Panc1 (cell line): ENCODE measurements around the gene ASIP. TPM values are rescaled to one million over a fixed set of nuclear protein-coding genes. Genes with fewer than 3 reads are reported as not detected.

Experiments
- ATAC-seq: fragments of 200-7000 bp; cut with Tn5 transposase; 2 replicates; pipeline ENCODE4 v1.9.1; 2020; ENCODE audit warnings: mild to moderate bottlenecking, moderate library complexity
- BruUV-seq: library from RNA; stranded (reverse); fragments of 400-500 nt; replicated peaks from 2 replicates; lab custom pipeline; 2021; lab: Mats Ljungman, UMichigan
- CTCF ChIA-PET: fragments of 300-600 bp; sonication (Branson Sonifier 250); formaldehyde crosslinking; loops from one replicate; lab custom pipeline; 2022; ENCODE audit warnings: antibody characterized with exemption; lab: Charles Lee
- POLR2A ChIA-PET: fragments of 300-600 bp; sonication (Branson Sonifier 250); formaldehyde crosslinking; loops from one replicate; lab custom pipeline; 2022; ENCODE audit warnings: antibody characterized with exemption; lab: Charles Lee
- DNase-seq: peaks from one replicate; pipeline ENCODE4 v3.0.0-alpha.2; 2010; ENCODE audit warnings: low read depth, low spot score
- H3K27ac ChIP-seq: 2 replicates; pipeline ENCODE4 v1.5.1; 2011; ENCODE audit warnings: mild to moderate bottlenecking, low read length, inconsistent platforms
- H3K27me3 ChIP-seq: fragments of 200-500 bp; sonication (Bioruptor generic); 2 replicates; pipeline ENCODE4 v1.6.0; 2014; ENCODE audit warnings: low read length, inconsistent platforms; ENCODE audit not compliant: control insufficient read depth, insufficient read depth
- H3K36me3 ChIP-seq: fragments of 200-500 bp; sonication (Bioruptor generic); 2 replicates; pipeline ENCODE4 v1.5.1; 2014; ENCODE audit warnings: inconsistent platforms, mild to moderate bottlenecking, low read length, moderate library complexity; ENCODE audit not compliant: control insufficient read depth, insufficient read depth
- H3K4me1 ChIP-seq: 2 replicates; pipeline ENCODE4 v1.5.1; 2011; ENCODE audit warnings: inconsistent platforms, mild to moderate bottlenecking, low read length, moderate library complexity; ENCODE audit not compliant: control insufficient read depth, insufficient read depth
- H3K4me3 ChIP-seq, 2 experiments: 2 replicates each; pipeline ENCODE4 v1.5.1; 2011 to 2012; ENCODE audit warnings: low read depth in 2 of 2, low read length in 2 of 2, mild to moderate bottlenecking in 2 of 2, inconsistent platforms in 1 of 2, moderate library complexity in 1 of 2
- H3K9me3 ChIP-seq: fragments of 200-500 bp; sonication (Bioruptor generic); 2 replicates; pipeline ENCODE4 v1.5.1; 2014; ENCODE audit warnings: low read depth, mild to moderate bottlenecking, inconsistent platforms, low read length, moderate library complexity; ENCODE audit not compliant: control insufficient read depth, insufficient read depth
- CTCF ChIP-seq: fragments of 450-650 bp; IDR thresholded peaks from 2 replicates; pipeline ENCODE4 v1.5.1; 2017; ENCODE audit warnings: mild to moderate bottlenecking
- POLR2AphosphoS5 ChIP-seq: IDR thresholded peaks from 2 replicates; pipeline ENCODE4 v1.6.1; 2012; ENCODE audit warnings: mild to moderate bottlenecking, low read depth, low read length, moderate library complexity
- REST ChIP-seq, 2 experiments: IDR thresholded peaks; 2 replicates each; pipeline ENCODE4 v1.6.1; 2011 to 2012; ENCODE audit warnings: low read depth in 2 of 2, control low read depth in 1 of 2, low read length in 1 of 2, mild to moderate bottlenecking in 1 of 2, moderate library complexity in 1 of 2; ENCODE audit not compliant: insufficient read depth in 1 of 2
- SIN3A ChIP-seq: IDR thresholded peaks from 2 replicates; pipeline ENCODE4 v1.6.1; 2012; ENCODE audit warnings: low read depth, mild to moderate bottlenecking, low read length, moderate library complexity, borderline replicate concordance; ENCODE audit not compliant: insufficient read depth
- TCF7L2 ChIP-seq: IDR thresholded peaks from 2 replicates; pipeline ENCODE4 v1.6.1; 2011; ENCODE audit warnings: mild to moderate bottlenecking, low read depth, low read length, inconsistent platforms
- in situ Hi-C: cut with HindIII; loops from 2 replicates; pipeline ENCODE4 v1.10.0; 2016; ENCODE audit warnings: low sequenced_read_pairs, low pct_unique_long_range_greater_than_20kb
- intact Hi-C: fragments of 100-400 bp; cut with micrococcal nuclease; formaldehyde crosslinking; loops from one replicate; pipeline ENCODE4 v1.10.0; 2022; ENCODE audit not compliant: unreplicated experiment
- total RNA-seq: library from RNA; stranded (reverse); gene quantifications from one replicate; pipeline ENCODE4 v1.2.1, GENCODE V29; 2021; ENCODE audit not compliant: unreplicated experiment

The ASIP gene
- total RNA-seq, 1 experiment from 2014 or later: not detected

GRCh38 chr20:34290471-34290870 lies 49.2 kb downstream of the ASIP start:
- Histone ChIP-seq H3K27ac (no peak overlapping the region), H3K27me3 (no peaks in the 10 kb centered on the region), H3K4me3 (no peak overlapping the region), H3K4me1 (no peaks in the 10 kb centered on the region), H3K9me3 (no peaks in the 10 kb centered on the region), H3K36me3 (peaks cover 12% of the 10 kb centered on the region)
- POLR2A ChIA-PET: no interaction called here
- intact Hi-C loops (no loop called here), in situ Hi-C loops (no loop called here)
- CTCF ChIA-PET: no interaction called here
- no peak for ATAC-seq
- no peak for TF ChIP-seq REST (IDR thresholded peaks at IDR 0.05; ENCODE audit: insufficient read depth in 1 of 2, low read depth in 2 of 2, low read length in 1 of 2)
- DNase-seq: no peak
- no TSS peak for BruUV-seq

- Histone ChIP-seq H3K4me3 (no peak overlapping the region), H3K36me3 (peaks cover 11% of the 10 kb centered on the region), H3K27ac (no peak overlapping the region), H3K9me3 (no peaks in the 10 kb centered on the region), H3K27me3 (no peaks in the 10 kb centered on the region), H3K4me1 (0 out of 2 replicates have a peak, but pooled peaks cover 1% of the 10 kb centered on the region)
- ChIA-PET CTCF (no interaction called here), POLR2A (interaction anchor here (0.6 kb wide), 1 partner anchor 25 kb away, joined by 7 read pairs; no protein-coding TSS in a partner anchor)
- no peak for TF ChIP-seq TCF7L2
- TF ChIP-seq CTCF: no peak
- no peak for TF ChIP-seq REST (IDR thresholded peaks at IDR 0.05; ENCODE audit: insufficient read depth in 1 of 2, low read depth in 2 of 2, low read length in 1 of 2)
- no peak for TF ChIP-seq POLR2AphosphoS5
- TF ChIP-seq SIN3A: no peak
- ATAC-seq: no peak
- intact Hi-C loops: no loop called here
- in situ Hi-C loops: no loop called here
- no TSS peak for BruUV-seq
- DNase-seq: no peak
These were observed 51.3 kb downstream of the ASIP start for GRCh38 chr20:34292496-34292895.
